GM23338 (cell line): Measurements from ENCODE around the gene BTN2A1. TPM values are rescaled to one million over a fixed set of nuclear protein-coding genes. Genes with fewer than 3 reads are reported as not detected.

Source experiments
- ATAC-seq: fragments of 200-7000 bp; cut with Tn5 transposase; 3 replicates; pipeline ENCODE4 v1.9.1; 2020
- DNase-seq: peaks from one replicate; pipeline ENCODE4 v3.0.0-alpha.2; 2015; ENCODE audit warnings: low spot score
- H2AFZ ChIP-seq: fragments of 200-600 bp; sonication (generic); 2 replicates; pipeline ENCODE4 v1.8.0; 2016; ENCODE audit warnings: antibody characterized with exemption, mild to moderate bottlenecking, moderate library complexity
- H3F3A ChIP-seq: fragments of 200-600 bp; sonication (generic); replicated peaks from 2 replicates; pipeline ENCODE4 v1.8.0; 2017; ENCODE audit warnings: antibody characterized with exemption, mixed run types, low read depth
- H3K27ac ChIP-seq: fragments of 200-600 bp; sonication (generic); 2 replicates; pipeline ENCODE4 v1.6.1; 2016; ENCODE audit warnings: low read depth
- H3K27me3 ChIP-seq: fragments of 200-600 bp; sonication (generic); 2 replicates; pipeline ENCODE4 v1.8.0; 2016; ENCODE audit warnings: mild to moderate bottlenecking, mixed run types, moderate library complexity; ENCODE audit not compliant: insufficient read depth
- H3K36me3 ChIP-seq: fragments of 200-600 bp; sonication (generic); 2 replicates; pipeline ENCODE4 v1.8.0; 2016; ENCODE audit warnings: mild to moderate bottlenecking; ENCODE audit not compliant: insufficient read depth
- H3K4me1 ChIP-seq: fragments of 200-600 bp; sonication (generic); 2 replicates; pipeline ENCODE4 v1.8.0; 2016; ENCODE audit warnings: mild to moderate bottlenecking, moderate library complexity; ENCODE audit not compliant: insufficient read depth
- H3K4me2 ChIP-seq: fragments of 200-600 bp; sonication (generic); 2 replicates; pipeline ENCODE4 v1.7.1; 2017; ENCODE audit warnings: mixed run types
- H3K4me3 ChIP-seq: fragments of 200-600 bp; sonication (generic); 2 replicates; pipeline ENCODE4 v1.6.1; 2016; ENCODE audit warnings: mixed run types
- H3K79me2 ChIP-seq: fragments of 200-600 bp; sonication (generic); replicated peaks from 2 replicates; pipeline ENCODE4 v1.8.0; 2017; ENCODE audit warnings: mild to moderate bottlenecking; ENCODE audit not compliant: insufficient read depth
- H3K9me2 ChIP-seq: fragments of 200-600 bp; sonication (generic); 2 replicates; pipeline ENCODE4 v1.8.0; 2017; ENCODE audit not compliant: insufficient read depth
- H4K20me1 ChIP-seq: fragments of 200-600 bp; sonication (generic); replicated peaks from 2 replicates; pipeline ENCODE4 v1.8.0; 2017; ENCODE audit warnings: mild to moderate bottlenecking; ENCODE audit not compliant: insufficient read depth
- H3K27ac Mint-ChIP-seq: 2 replicates; pipeline ENCODE4 v1.8.0; 2020; ENCODE audit warnings: inconsistent platforms, mild to moderate bottlenecking, moderate library complexity, mixed read lengths
- H3K27me3 Mint-ChIP-seq: 3 replicates; pipeline ENCODE4 v1.8.0; 2022; ENCODE audit warnings: low read depth, mild to moderate bottlenecking, moderate library complexity, mixed read lengths, inconsistent platforms; ENCODE audit not compliant: insufficient read depth, poor library complexity
- H3K36me3 Mint-ChIP-seq: 3 replicates; pipeline ENCODE4 v1.8.0; 2021; ENCODE audit warnings: low read depth, mild to moderate bottlenecking, inconsistent platforms, moderate library complexity, mixed read lengths
- H3K4me1 Mint-ChIP-seq: 3 replicates; pipeline ENCODE4 v1.8.0; 2020; ENCODE audit warnings: mild to moderate bottlenecking, inconsistent platforms, mixed read lengths
- H3K4me3 Mint-ChIP-seq: 3 replicates; pipeline ENCODE4 v1.8.0; 2021; ENCODE audit warnings: moderate library complexity, mild to moderate bottlenecking, inconsistent platforms, mixed read lengths
- H3K9me3 Mint-ChIP-seq: 3 replicates; pipeline ENCODE4 v1.8.0; 2020; ENCODE audit warnings: moderate library complexity, mild to moderate bottlenecking, inconsistent platforms, mixed read lengths
- CREB1 ChIP-seq: fragments of 250-450 bp; sonication (Bioruptor Pico); IDR thresholded peaks from 2 replicates; pipeline ENCODE4 v1.5.0; 2020; ENCODE audit warnings: low read depth, mild to moderate bottlenecking, moderate library complexity
- CTCF ChIP-seq, 2 experiments: fragments of 200-600 bp in 1 of 2; sonication (generic) in 1 of 2; conservative IDR thresholded peaks; 2 replicates each; pipeline versions ENCODE4 v1.5.1 to v1.6.1; 2016 to 2017; ENCODE audit warnings: antibody characterized with exemption in 2 of 2, low read depth in 2 of 2, mild to moderate bottlenecking in 2 of 2, moderate library complexity in 1 of 2
- ETS1 ChIP-seq: IDR thresholded peaks from 2 replicates; pipeline ENCODE4 v1.6.1; 2016; ENCODE audit warnings: antibody characterized with exemption
- EZH2 ChIP-seq: fragments of 200-600 bp; sonication (generic); IDR thresholded peaks from one replicate; pipeline ENCODE4 v1.8.0; 2017; ENCODE audit warnings: antibody characterized with exemption, mild to moderate bottlenecking, low read depth; ENCODE audit not compliant: unreplicated experiment
- EZH2phosphoT487 ChIP-seq: fragments of 200-600 bp; sonication (generic); IDR thresholded peaks from one replicate; pipeline ENCODE4 v1.8.1; 2018; ENCODE audit warnings: antibody characterized with exemption; ENCODE audit not compliant: unreplicated experiment
- JUNB ChIP-seq: IDR thresholded peaks from one replicate; pipeline ENCODE4 v1.6.1; 2016; ENCODE audit warnings: antibody characterized with exemption; ENCODE audit not compliant: unreplicated experiment
- NANOG ChIP-seq: IDR thresholded peaks from 2 replicates; pipeline ENCODE4 v1.6.1; 2016; ENCODE audit warnings: antibody characterized with exemption, borderline replicate concordance
- REST ChIP-seq: IDR thresholded peaks from one replicate; pipeline ENCODE4 v1.6.1; 2018; ENCODE audit warnings: antibody characterized with exemption; ENCODE audit not compliant: unreplicated experiment
- STAT1 ChIP-seq: IDR thresholded peaks from one replicate; pipeline ENCODE4 v1.6.1; 2016; ENCODE audit warnings: antibody characterized with exemption; ENCODE audit not compliant: unreplicated experiment
- ZNF331 ChIP-seq: fragments of 250-450 bp; sonication (Bioruptor Pico); IDR thresholded peaks from 2 replicates; pipeline ENCODE4 v1.5.0; 2020; ENCODE audit warnings: low read depth, mild to moderate bottlenecking, moderate library complexity
- polyA plus RNA-seq: library from polyadenylated mRNA; unstranded; fragments of >200 nt; fragmentation: Nextera tagmentation; extraction: Ambion mirVana; gene quantifications from 2 replicates; pipeline ENCODE4 v1.2.1, GENCODE V29; 2016
- total RNA-seq: library from RNA; depleted of rRNA; stranded (reverse); fragments of >200 nt; shearing (Covaris generic); gene quantifications from 2 replicates; pipeline ENCODE4 v1.2.3, GENCODE V29; 2014

BTN2A1 gene
- total and polyA plus RNA-seq, 2 experiments from 2014 or later = 6.3 to 7.0 TPM

GRCh38 chr6:26489996-26490964 is 32.5 kb downstream of the BTN2A1 start:
- Histone ChIP-seq H3K9me2 (0 out of 2 replicates have a peak, but pooled peaks cover 5% of the 10 kb centered on the region), H2AFZ (no peak overlapping the region; the same call in 1 of the 2 replicates), H3K27ac (no peak overlapping the region), H3K4me1 (no peaks in the 10 kb centered on the region), H3F3A (no peaks in the 10 kb centered on the region), H3K4me2 (no peak overlapping the region), H3K79me2 (no peaks in the 10 kb centered on the region), H3K4me3 (no peak overlapping the region), H3K27me3 (no peaks in the 10 kb centered on the region), H4K20me1 (no peaks in the 10 kb centered on the region), H3K36me3 (no peaks in the 10 kb centered on the region)
- ATAC-seq = no peak
- Mint-ChIP-seq H3K4me3 (no peak overlapping the region), H3K9me3 (no peaks in the 10 kb centered on the region), H3K36me3 (no peaks in the 10 kb centered on the region), H3K4me1 (no peaks in the 10 kb centered on the region), H3K27me3 (peaks cover 2% of the 10 kb centered on the region), H3K27ac (no peak overlapping the region)
- DNase-seq = no peak
- TF ChIP-seq ETS1 (no peak), STAT1 (no peak), EZH2phosphoT487 (no peak)

GRCh38 chr6:26491604-26492003 is 33.8 kb downstream of the BTN2A1 start:
- H3K9me3 Mint-ChIP-seq = no peaks in the 10 kb centered on the region

More at GRCh38 chr6:26491604-26492003, 33.8 kb downstream of the BTN2A1 start:
- TF ChIP-seq CREB1 (no peak), NANOG (no peak), ZNF331 (no peak), REST (no peak), STAT1 (no peak), CTCF (conservative IDR thresholded peaks at IDR 0.05; ENCODE audit: low read depth in 2 of 2) (no peak), EZH2 (no peak), JUNB (no peak)
- Histone ChIP-seq H3K27ac (no peak overlapping the region), H4K20me1 (no peaks in the 10 kb centered on the region), H3K36me3 (no peaks in the 10 kb centered on the region), H3K9me2 (0 out of 2 replicates have a peak, but pooled peaks cover 5% of the 10 kb centered on the region), H3K4me1 (no peaks in the 10 kb centered on the region), H2AFZ (no peak overlapping the region), H3K27me3 (no peaks in the 10 kb centered on the region), H3K4me2 (no peak overlapping the region), H3F3A (no peaks in the 10 kb centered on the region), H3K79me2 (no peaks in the 10 kb centered on the region), H3K4me3 (no peak overlapping the region)
- no peaks in the 10 kb centered on the region for H3K4me1 Mint-ChIP-seq
- peaks cover 2% of the 10 kb centered on the region for H3K27me3 Mint-ChIP-seq
- H3K27ac Mint-ChIP-seq = no peak overlapping the region; the same call in 1 of the 2 replicates
- DNase-seq = no peak
- no peak for ATAC-seq
- no peaks in the 10 kb centered on the region for H3K36me3 Mint-ChIP-seq
- no peak overlapping the region for H3K4me3 Mint-ChIP-seq
